CD4-positive, CD25-positive, alpha-beta regulatory T cell (primary cell): ENCODE measurements around the gene AHI1. TPM values are rescaled to one million over a fixed set of nuclear protein-coding genes. Genes with fewer than 3 reads are reported as not detected.

ENCODE experiments used
- ATAC-seq, 2 donors: fragments of 150-1000 bp; cut with Tn5 transposase; one replicate each; pipeline ENCODE4 v1.10.0; 2021; ENCODE audit warnings: low read depth in 2 of 2, moderate number of reproducible peaks in 2 of 2, moderate library complexity in 1 of 2
- DNase-seq, 3 donors: peaks; one replicate each; pipeline versions ENCODE4 v3.0.0 to v3.0.0-alpha.2; 2012 to 2022; ENCODE audit warnings: mixed read lengths in 1 of 3
- H3K27ac ChIP-seq: one replicate; pipeline ENCODE4 v1.7.0; 2013; ENCODE audit warnings: mild to moderate bottlenecking, low read length; ENCODE audit not compliant: insufficient read depth, poor library complexity, severe bottlenecking
- H3K27me3 ChIP-seq: one replicate; pipeline ENCODE4 v1.7.0; 2013; ENCODE audit warnings: low read length; ENCODE audit not compliant: control insufficient read depth, insufficient read depth
- H3K36me3 ChIP-seq: one replicate; pipeline ENCODE4 v1.7.0; 2013; ENCODE audit warnings: mild to moderate bottlenecking, low read length, moderate library complexity; ENCODE audit not compliant: control insufficient read depth, insufficient read depth
- H3K4me1 ChIP-seq: 2 replicates; pipeline ENCODE4 v1.7.0; 2013; ENCODE audit warnings: mild to moderate bottlenecking, low read length; ENCODE audit not compliant: insufficient read depth, control insufficient read depth, poor library complexity, severe bottlenecking
- H3K4me3 ChIP-seq: one replicate; pipeline ENCODE4 v1.7.0; 2013; ENCODE audit warnings: low read depth, mild to moderate bottlenecking, low read length, moderate library complexity
- H3K9me3 ChIP-seq, 2 experiments: 1 replicate in 1 of 2; 2 replicates in 1 of 2; pipeline ENCODE4 v1.7.0; 2013; ENCODE audit warnings: low read length in 2 of 2, mild to moderate bottlenecking in 1 of 2, moderate library complexity in 1 of 2; ENCODE audit not compliant: control insufficient read depth in 2 of 2
- H3K27ac Mint-ChIP-seq, 3 donors: one replicate each; pipeline ENCODE4 v1.8.0; 2020 to 2022; ENCODE audit warnings: mild to moderate bottlenecking in 3 of 3, mixed read lengths in 3 of 3, moderate library complexity in 2 of 3
- H3K27me3 Mint-ChIP-seq: one replicate; pipeline ENCODE4 v1.8.0; 2022; ENCODE audit warnings: mild to moderate bottlenecking, mixed read lengths
- H3K36me3 Mint-ChIP-seq: one replicate; pipeline ENCODE4 v1.8.0; 2020; ENCODE audit warnings: mixed read lengths
- H3K4me1 Mint-ChIP-seq, 4 donors: one replicate each; pipeline ENCODE4 v1.8.0; 2020 to 2022; ENCODE audit warnings: mixed read lengths in 4 of 4, mild to moderate bottlenecking in 1 of 4
- H3K4me3 Mint-ChIP-seq, 4 donors: one replicate each; pipeline ENCODE4 v1.8.0; 2020 to 2022; ENCODE audit warnings: mild to moderate bottlenecking in 4 of 4, mixed read lengths in 4 of 4, moderate library complexity in 3 of 4
- H3K9me3 Mint-ChIP-seq, 7 donors: one replicate each; pipeline ENCODE4 v1.8.0; 2020 to 2022; ENCODE audit warnings: mixed read lengths in 7 of 7, mild to moderate bottlenecking in 3 of 7, moderate library complexity in 2 of 7
- polyA plus RNA-seq, 4 donors: library from polyadenylated mRNA; unstranded; fragments of 300-500 nt; fragmentation: Illumina TruSeq; gene quantifications; one replicate each; pipeline ENCODE4 v1.2.3, GENCODE V29; 2021
- total RNA-seq: library from RNA; stranded (reverse); gene quantifications from one replicate; pipeline ENCODE4 v1.2.3, GENCODE V29; 2022

The AHI1 gene
- total and polyA plus RNA-seq, 5 donors from 2014 or later: 1.3 to 12.9 (median 2.2) TPM

GRCh38 chr6:135521431-135521830 lies 23.9 kb upstream of the AHI1 start:
- no peak for ATAC-seq
- Mint-ChIP-seq H3K4me1 (no peaks in the 10 kb centered on the region), H3K9me3 (peaks cover 0 to 5% (median 1%) of the 10 kb centered on the region in 7 donors), H3K36me3 (no peaks in the 10 kb centered on the region), H3K27ac (no peak overlapping the region), H3K27me3 (peaks cover 4% of the 10 kb centered on the region), H3K4me3 (no peak overlapping the region)
- Histone ChIP-seq H3K27me3 (no peaks in the 10 kb centered on the region), H3K27ac (no peak overlapping the region), H3K9me3 (no peaks in the 10 kb centered on the region), H3K36me3 (no peaks in the 10 kb centered on the region), H3K4me3 (no peak overlapping the region), H3K4me1 (no peaks in the 10 kb centered on the region)
- no peak for DNase-seq

DNA sequence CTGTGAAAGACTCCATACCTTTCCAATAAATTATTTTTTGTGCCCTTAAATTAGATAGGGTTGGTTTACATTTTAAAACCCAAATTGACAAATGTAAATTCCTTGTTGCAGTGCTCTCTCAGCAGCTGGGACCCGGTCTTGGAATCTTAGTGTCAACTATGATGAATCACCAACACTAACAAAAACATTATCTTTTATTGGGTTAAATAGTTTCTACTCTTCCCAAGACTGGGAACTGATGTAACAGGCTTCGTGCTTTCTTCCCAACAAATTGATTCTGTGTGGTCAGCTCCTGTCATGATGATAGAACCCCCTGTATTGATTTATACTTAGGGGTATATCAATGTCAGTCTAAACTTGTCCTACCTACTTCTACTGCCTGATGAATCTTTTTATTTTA lies 23.2 kb upstream of the AHI1 start:
- H3K27ac Mint-ChIP-seq: no peak overlapping the region
- Histone ChIP-seq H3K27ac (no peak overlapping the region), H3K4me3 (no peak overlapping the region), H3K36me3 (no peaks in the 10 kb centered on the region), H3K27me3 (no peaks in the 10 kb centered on the region), H3K4me1 (no peaks in the 10 kb centered on the region), H3K9me3 (no peaks in the 10 kb centered on the region)
- H3K9me3 Mint-ChIP-seq: peaks cover 0 to 5% (median 1%) of the 10 kb centered on the region in 7 donors
- DNase-seq (no peak), ATAC-seq (no peak)
- H3K36me3 Mint-ChIP-seq: no peaks in the 10 kb centered on the region
- no peaks in the 10 kb centered on the region for H3K4me1 Mint-ChIP-seq
- H3K27me3 Mint-ChIP-seq: peaks cover 7% of the 10 kb centered on the region
- no peak overlapping the region for H3K4me3 Mint-ChIP-seq

- Histone ChIP-seq H3K27me3 (no peaks in the 10 kb centered on the region), H3K4me3 (no peak overlapping the region), H3K4me1 (no peaks in the 10 kb centered on the region), H3K27ac (no peak overlapping the region), H3K36me3 (no peaks in the 10 kb centered on the region), H3K9me3 (no peaks in the 10 kb centered on the region)
- Mint-ChIP-seq H3K4me3 (no peak overlapping the region), H3K27me3 (peaks cover 9% of the 10 kb centered on the region), H3K27ac (no peak overlapping the region), H3K36me3 (no peaks in the 10 kb centered on the region), H3K9me3 (peaks cover 0 to 5% (median 1%) of the 10 kb centered on the region in 7 donors), H3K4me1 (no peaks in the 10 kb centered on the region)
- no peak for ATAC-seq
- peak in 1 of 3 donors; percentile 23 for DNase-seq
Measured at GRCh38 chr6:135519348-135519747, 21.8 kb upstream of the AHI1 start.

DNA sequence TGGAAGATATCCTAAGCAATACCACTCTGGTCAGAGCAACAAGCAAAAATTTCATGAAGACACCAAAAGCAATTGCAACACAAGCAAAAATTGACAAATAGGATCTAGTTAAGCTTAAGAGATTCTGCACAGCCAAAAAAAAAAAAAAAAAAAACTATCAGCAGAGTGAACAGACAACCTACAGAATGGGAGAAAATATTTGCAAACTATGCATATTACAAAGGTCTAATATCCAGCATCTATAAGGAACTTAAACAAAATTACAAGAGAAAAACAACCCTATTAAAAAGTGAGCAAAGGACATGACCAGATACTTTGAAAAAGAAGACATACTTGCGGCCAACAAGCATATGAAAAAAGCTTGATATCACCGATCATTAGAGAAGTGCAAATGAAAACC lies 20.0 kb upstream of the AHI1 start:
- H3K27ac Mint-ChIP-seq: no peak overlapping the region

DNA sequence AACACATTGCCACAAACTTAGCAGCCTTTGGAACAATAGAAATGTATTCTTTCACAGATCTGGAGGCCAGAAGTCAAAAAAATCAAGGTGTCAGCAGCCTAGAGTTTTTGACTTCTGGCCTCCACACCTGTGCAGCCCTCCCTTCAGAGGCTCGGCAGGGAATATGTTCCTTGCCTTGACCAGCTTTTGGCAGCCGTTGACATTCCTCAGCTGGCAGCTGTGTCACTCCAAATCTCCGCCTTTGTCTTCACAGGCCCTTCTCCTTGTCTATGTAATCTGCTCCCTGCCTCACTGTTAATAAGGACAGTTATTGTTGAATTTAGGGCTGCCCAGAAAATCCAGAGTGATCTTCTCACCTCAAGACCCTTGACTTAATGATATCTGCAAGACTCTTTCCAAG lies 17.2 kb upstream of the AHI1 start:
- H3K27ac Mint-ChIP-seq: peak overlapping the region in 1 of 3 donors; percentile 28
- H3K27me3 Mint-ChIP-seq: peaks cover 11% of the 10 kb centered on the region
- ATAC-seq: no peak

More for the DNA sequence above, 20.0 kb upstream of the AHI1 start:
- H3K4me1 Mint-ChIP-seq: no peaks in the 10 kb centered on the region
- H3K27me3 Mint-ChIP-seq: peaks cover 15% of the 10 kb centered on the region
- no peaks in the 10 kb centered on the region for H3K4me1 ChIP-seq
- no peaks in the 10 kb centered on the region for H3K27me3 ChIP-seq
- no peaks in the 10 kb centered on the region for H3K36me3 ChIP-seq
- peaks cover 0 to 7% (median 3%) of the 10 kb centered on the region in 7 donors for H3K9me3 Mint-ChIP-seq
- ATAC-seq (no peak), DNase-seq (no peak)
- H3K4me3 Mint-ChIP-seq: no peak overlapping the region
- H3K36me3 Mint-ChIP-seq: peaks cover 4% of the 10 kb centered on the region
- no peaks in the 10 kb centered on the region for H3K9me3 ChIP-seq
- no peak overlapping the region for H3K4me3 ChIP-seq
- H3K27ac ChIP-seq: no peak overlapping the region

GRCh38 chr6:135506270-135506997 lies 8.9 kb upstream of the AHI1 start:
- Histone ChIP-seq H3K9me3 (no peaks in the 10 kb centered on the region), H3K27ac (no peak overlapping the region), H3K4me1 (no peaks in the 10 kb centered on the region), H3K36me3 (no peaks in the 10 kb centered on the region), H3K4me3 (peak overlapping the region; percentile 23), H3K27me3 (no peaks in the 10 kb centered on the region)
- H3K27ac Mint-ChIP-seq: no peak overlapping the region
- no peaks in the 10 kb centered on the region for H3K36me3 Mint-ChIP-seq
- H3K4me3 Mint-ChIP-seq: no peak overlapping the region
- H3K27me3 Mint-ChIP-seq: no peaks in the 10 kb centered on the region
- peak in 2 of 3 donors; percentile 47 to 67 for DNase-seq
- peaks cover 0 to 4% (median 2%) of the 10 kb centered on the region in 4 donors for H3K4me1 Mint-ChIP-seq
- H3K9me3 Mint-ChIP-seq: no peaks in the 10 kb centered on the region
- peak; percentile 71 to 80 for ATAC-seq

More for the DNA sequence above, 17.2 kb upstream of the AHI1 start:
- no peak for DNase-seq
- Histone ChIP-seq H3K27me3 (no peaks in the 10 kb centered on the region), H3K4me3 (no peak overlapping the region), H3K9me3 (no peaks in the 10 kb centered on the region), H3K36me3 (no peaks in the 10 kb centered on the region), H3K4me1 (no peaks in the 10 kb centered on the region), H3K27ac (no peak overlapping the region)
- Mint-ChIP-seq H3K36me3 (peaks cover 4% of the 10 kb centered on the region), H3K9me3 (peaks cover 0 to 7% (median 3%) of the 10 kb centered on the region in 7 donors), H3K4me3 (no peak overlapping the region), H3K4me1 (no peaks in the 10 kb centered on the region)

DNA sequence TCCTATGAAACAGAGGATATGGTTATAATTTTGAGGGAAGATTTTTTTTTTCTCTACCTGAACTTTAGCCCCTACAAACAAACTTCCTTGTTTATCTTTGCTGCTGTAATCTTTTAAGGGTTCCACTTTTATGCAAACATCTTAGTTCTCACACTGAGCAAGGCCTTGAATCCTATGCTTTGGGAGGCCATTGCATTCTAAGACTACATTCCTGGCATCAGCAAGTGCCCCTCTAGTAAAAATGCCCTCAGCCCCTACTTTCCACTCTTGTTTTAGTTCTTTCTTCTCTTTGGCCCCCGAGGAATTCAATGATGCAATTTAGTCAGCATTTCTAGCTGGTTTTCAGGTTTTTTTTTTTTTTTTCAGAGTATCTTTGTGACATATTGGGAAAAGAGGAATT lies 8.1 kb upstream of the AHI1 start:
- H3K9me3 ChIP-seq: no peaks in the 10 kb centered on the region
- ATAC-seq: no peak
- no peak overlapping the region for H3K4me3 ChIP-seq
- H3K27me3 Mint-ChIP-seq: no peaks in the 10 kb centered on the region
- H3K36me3 ChIP-seq: no peaks in the 10 kb centered on the region
- peaks cover 0 to 4% (median 2%) of the 10 kb centered on the region in 4 donors for H3K4me1 Mint-ChIP-seq
- H3K36me3 Mint-ChIP-seq: no peaks in the 10 kb centered on the region
- no peaks in the 10 kb centered on the region for H3K4me1 ChIP-seq
- no peak for DNase-seq
- no peaks in the 10 kb centered on the region for H3K27me3 ChIP-seq
- no peak overlapping the region for H3K27ac ChIP-seq
- H3K9me3 Mint-ChIP-seq: no peaks in the 10 kb centered on the region
- H3K27ac Mint-ChIP-seq: no peak overlapping the region
- H3K4me3 Mint-ChIP-seq: no peak overlapping the region

GRCh38 chr6:135505222-135505621 lies 7.7 kb upstream of the AHI1 start:
- Mint-ChIP-seq H3K27me3 (no peaks in the 10 kb centered on the region), H3K27ac (peak overlapping the region in 1 of 3 donors; percentile 40), H3K4me3 (no peak overlapping the region), H3K4me1 (peaks cover 0 to 4% (median 2%) of the 10 kb centered on the region in 4 donors), H3K36me3 (no peaks in the 10 kb centered on the region), H3K9me3 (no peaks in the 10 kb centered on the region)
- H3K4me3 ChIP-seq: no peak overlapping the region
- DNase-seq (no peak), ATAC-seq (no peak)
- H3K27ac ChIP-seq: no peak overlapping the region
- no peaks in the 10 kb centered on the region for H3K4me1 ChIP-seq
- no peaks in the 10 kb centered on the region for H3K36me3 ChIP-seq
- H3K27me3 ChIP-seq: no peaks in the 10 kb centered on the region
- H3K9me3 ChIP-seq: no peaks in the 10 kb centered on the region
